GM10248 (cell line): Measurements from ENCODE around the gene GPHB5.

ENCODE experiments used
- CTCF ChIA-PET: fragments of 300-600 bp; sonication (Branson Sonifier 250); formaldehyde crosslinking; extraction: SDS; loops from one replicate; lab custom pipeline; 2021; ENCODE audit warnings: antibody characterized with exemption; lab: Yijun Ruan, JAX
- POLR2A ChIA-PET: fragments of 350-650 bp; sonication (Branson Sonifier 250); formaldehyde crosslinking; extraction: SDS; loops from one replicate; lab custom pipeline; 2020; ENCODE audit warnings: antibody characterized with exemption; lab: Yijun Ruan, JAX
- DNase-seq: peaks from one replicate; pipeline ENCODE4 v3.0.0; 2012; ENCODE audit errors: extremely low spot score
- TF ChIP-seq, protein P1 (sequence below): IDR thresholded peaks from 2 replicates; pipeline ENCODE4 v1.5.1; 2012; ENCODE audit warnings: mild to moderate bottlenecking, low read depth; ENCODE audit errors: extremely low read depth, missing control alignments, control extremely low read depth

GPHB5 gene

DNA sequence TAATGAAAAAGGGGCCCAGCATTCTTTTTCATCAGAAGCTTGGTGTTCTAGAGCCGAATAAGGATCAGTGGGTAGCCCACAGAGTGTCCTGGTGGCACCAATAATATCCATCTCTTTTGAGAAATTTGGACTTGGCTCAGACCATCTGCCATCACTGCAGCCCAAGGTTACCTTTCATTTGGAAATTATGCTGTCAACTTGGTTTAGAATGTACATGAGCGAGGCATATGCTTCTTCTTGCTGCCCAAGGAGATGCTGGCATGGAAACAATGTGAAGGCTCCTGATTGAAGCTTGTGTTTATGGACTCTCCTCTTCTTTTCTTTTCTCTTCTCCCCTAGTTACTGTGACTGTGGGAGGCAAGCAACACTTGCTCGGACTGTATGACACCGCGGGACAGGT is 50.0 kb downstream of the GPHB5 start:
- POLR2A ChIA-PET = no interaction called here
- CTCF ChIA-PET = interaction anchor here (0.9 to 1.7 kb wide), 2 partner anchors 9 to 12 kb away, joined by 3 to 4 read pairs; no protein-coding TSS in a partner anchor
- no peak for DNase-seq
- TF ChIP-seq, protein P1, sequence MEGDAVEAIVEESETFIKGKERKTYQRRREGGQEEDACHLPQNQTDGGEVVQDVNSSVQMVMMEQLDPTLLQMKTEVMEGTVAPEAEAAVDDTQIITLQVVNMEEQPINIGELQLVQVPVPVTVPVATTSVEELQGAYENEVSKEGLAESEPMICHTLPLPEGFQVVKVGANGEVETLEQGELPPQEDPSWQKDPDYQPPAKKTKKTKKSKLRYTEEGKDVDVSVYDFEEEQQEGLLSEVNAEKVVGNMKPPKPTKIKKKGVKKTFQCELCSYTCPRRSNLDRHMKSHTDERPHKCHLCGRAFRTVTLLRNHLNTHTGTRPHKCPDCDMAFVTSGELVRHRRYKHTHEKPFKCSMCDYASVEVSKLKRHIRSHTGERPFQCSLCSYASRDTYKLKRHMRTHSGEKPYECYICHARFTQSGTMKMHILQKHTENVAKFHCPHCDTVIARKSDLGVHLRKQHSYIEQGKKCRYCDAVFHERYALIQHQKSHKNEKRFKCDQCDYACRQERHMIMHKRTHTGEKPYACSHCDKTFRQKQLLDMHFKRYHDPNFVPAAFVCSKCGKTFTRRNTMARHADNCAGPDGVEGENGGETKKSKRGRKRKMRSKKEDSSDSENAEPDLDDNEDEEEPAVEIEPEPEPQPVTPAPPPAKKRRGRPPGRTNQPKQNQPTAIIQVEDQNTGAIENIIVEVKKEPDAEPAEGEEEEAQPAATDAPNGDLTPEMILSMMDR = no peak

DNA sequence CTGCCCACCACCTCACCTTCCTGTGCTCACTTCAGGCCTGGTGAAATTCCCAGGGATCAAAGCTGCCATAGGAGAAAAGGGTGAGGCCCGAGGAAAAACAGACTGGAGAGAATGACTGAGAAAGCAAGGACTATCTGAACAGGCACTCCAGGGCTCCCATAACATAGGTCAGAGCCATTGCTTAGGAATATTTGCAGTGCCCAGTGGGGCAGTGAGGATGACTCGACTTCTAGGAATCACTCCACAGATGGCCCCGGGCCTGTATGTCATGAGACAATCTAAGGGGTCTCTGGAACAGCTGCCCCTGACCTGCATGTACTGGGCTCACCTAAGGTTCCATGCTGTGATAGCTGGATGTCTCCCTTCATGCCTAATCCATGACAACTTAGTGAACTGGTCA is 51.6 kb downstream of the GPHB5 start:
- ChIA-PET POLR2A (no interaction called here), CTCF (interaction anchor here (1.0 to 1.6 kb wide), 4 partner anchors 9 to 29 kb away, joined by 3 to 4 read pairs (median 4); no protein-coding TSS in a partner anchor)
- no peak for DNase-seq

DNA sequence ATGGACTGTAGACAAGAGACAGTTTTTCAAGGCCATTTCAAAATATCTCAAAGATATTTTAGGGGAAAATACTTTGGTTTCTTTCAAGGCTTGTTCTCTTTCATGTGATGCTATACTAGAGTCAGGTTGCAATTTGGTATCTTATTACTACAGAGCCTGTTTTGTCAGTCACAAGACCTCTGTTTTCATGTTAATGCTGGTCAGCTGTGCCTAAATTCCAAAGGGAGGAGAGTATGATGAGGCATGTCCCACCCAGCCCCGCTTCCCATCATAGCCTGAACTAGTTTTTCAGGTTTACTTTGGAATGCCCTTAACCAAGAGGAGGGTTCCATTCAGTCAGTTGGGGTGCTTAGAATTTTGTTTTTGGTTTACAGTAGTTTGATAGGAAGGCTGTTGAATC is 52.6 kb downstream of the GPHB5 start:
- POLR2A ChIA-PET = no interaction called here
- DNase-seq = no peak
- CTCF ChIA-PET = interaction anchor here (1.2 kb wide), 1 partner anchor 12 kb away, joined by 3 read pairs; no protein-coding TSS in a partner anchor
- TF ChIP-seq, protein P1 = no peak

More for the DNA sequence above, 51.6 kb downstream of the GPHB5 start:
- TF ChIP-seq, protein P1 = no peak
